GM12875 (cell line): ENCODE data around the gene ZNF320.
"Not testable (repeated sequence)": the region's sequence is repeated elsewhere in the genome, so short reads cannot be mapped to it uniquely, and the experiment has no call there.

Source experiments
- H3K4me3 ChIP-seq: one replicate; pipeline ENCODE4 v1.5.1; 2011; ENCODE audit warnings: low read depth, low read length, control low read depth
- TF ChIP-seq, protein P1 (sequence below): IDR thresholded peaks from 2 replicates; pipeline ENCODE4 v1.5.1; 2011; ENCODE audit warnings: low read depth, mild to moderate bottlenecking, control low read depth, inconsistent platforms, low read length, moderate library complexity, borderline replicate concordance; ENCODE audit not compliant: insufficient read depth

Gene ZNF320

DNA sequence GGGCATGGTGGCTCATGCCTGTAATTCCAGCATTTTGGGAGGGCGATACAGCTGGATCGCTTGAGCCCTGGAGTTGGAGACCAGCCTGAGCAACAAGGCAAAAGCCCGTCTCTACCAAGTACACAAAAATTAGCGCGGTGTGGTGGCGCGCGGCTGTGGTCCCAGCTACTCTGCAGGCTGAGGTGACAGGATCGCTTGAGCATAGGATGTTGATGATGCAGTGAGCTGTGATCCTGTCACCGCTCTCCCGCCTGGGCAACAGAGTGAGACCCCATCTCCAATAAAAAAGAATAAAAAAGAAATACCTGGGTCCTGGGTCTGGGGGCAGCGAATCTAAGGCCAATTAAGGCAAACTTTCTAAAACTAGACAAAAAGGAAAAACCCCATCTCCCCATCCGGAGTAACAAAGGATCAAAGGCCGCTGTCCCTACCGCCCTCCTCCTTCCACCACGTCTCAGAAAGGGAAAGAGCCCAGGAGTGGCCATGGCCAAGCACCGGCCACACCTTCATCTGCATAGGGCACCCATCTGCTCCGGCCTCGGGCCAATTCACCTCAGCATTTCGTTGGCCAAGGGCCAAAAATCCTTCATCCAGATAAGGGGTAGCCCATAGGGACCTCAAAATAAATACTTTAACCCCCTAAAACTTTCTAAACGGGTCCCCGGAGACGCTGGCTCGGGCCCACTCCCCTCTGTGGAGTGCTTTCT lies 851 bp downstream of the ZNF320 start:
- peak overlapping the region; percentile 75 for H3K4me3 ChIP-seq
- TF ChIP-seq, protein P1, sequence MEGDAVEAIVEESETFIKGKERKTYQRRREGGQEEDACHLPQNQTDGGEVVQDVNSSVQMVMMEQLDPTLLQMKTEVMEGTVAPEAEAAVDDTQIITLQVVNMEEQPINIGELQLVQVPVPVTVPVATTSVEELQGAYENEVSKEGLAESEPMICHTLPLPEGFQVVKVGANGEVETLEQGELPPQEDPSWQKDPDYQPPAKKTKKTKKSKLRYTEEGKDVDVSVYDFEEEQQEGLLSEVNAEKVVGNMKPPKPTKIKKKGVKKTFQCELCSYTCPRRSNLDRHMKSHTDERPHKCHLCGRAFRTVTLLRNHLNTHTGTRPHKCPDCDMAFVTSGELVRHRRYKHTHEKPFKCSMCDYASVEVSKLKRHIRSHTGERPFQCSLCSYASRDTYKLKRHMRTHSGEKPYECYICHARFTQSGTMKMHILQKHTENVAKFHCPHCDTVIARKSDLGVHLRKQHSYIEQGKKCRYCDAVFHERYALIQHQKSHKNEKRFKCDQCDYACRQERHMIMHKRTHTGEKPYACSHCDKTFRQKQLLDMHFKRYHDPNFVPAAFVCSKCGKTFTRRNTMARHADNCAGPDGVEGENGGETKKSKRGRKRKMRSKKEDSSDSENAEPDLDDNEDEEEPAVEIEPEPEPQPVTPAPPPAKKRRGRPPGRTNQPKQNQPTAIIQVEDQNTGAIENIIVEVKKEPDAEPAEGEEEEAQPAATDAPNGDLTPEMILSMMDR = no peak

DNA sequence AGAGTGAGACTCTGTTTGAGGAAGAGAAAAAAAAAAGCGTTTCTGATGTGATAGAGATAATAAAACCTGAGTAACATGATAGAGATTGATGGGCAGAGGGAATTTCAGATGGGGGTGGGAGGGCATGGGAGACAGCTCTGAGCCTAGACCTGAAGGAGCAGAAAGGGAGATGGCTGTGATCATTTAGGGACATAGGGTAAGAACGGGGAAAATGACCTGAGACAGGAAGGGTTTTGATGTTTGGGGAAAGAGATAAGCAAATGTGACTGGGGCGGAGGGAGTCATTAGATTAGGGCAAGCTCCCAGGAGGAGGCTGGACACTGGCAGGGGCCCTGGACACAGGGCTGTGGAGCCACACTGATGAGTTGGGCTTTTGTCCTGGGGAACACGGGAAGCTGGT lies 6.1 kb downstream of the ZNF320 start:
- H3K4me3 ChIP-seq = no peak overlapping the region
- TF ChIP-seq, protein P1 = no peak

GRCh38 chr19:52889931-52890330 lies 7.5 kb downstream of the ZNF320 start:
- TF ChIP-seq, protein P1 = no peak
- no peak overlapping the region for H3K4me3 ChIP-seq

- TF ChIP-seq, protein P1 = no peak
- no peak overlapping the region for H3K4me3 ChIP-seq
These were observed 8.4 kb downstream of the ZNF320 start for GRCh38 chr19:52889076-52889475.

- TF ChIP-seq, protein P1 = no peak
- no peak overlapping the region for H3K4me3 ChIP-seq
These were observed 16.5 kb downstream of the ZNF320 start for GRCh38 chr19:52880895-52881389.

DNA sequence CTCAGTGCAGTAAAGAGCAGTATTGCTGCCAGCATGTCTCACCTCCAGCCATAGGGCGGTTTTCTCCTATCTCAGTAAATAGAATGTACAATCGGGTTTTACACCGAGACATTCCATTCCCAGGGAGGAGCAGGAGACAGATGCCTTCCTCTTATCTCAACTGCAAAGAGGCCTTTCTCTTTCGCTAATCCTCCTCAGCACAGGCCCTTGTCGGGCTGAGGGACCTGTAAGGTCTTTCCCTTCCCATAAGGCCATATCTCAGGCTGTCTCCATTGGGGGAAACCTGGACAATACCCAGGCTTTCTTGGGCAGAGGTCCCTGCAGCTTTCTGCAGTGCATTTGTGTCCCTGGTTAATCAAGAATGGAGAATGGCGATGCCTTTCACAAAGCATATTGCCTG lies 24.4 kb downstream of the ZNF320 start:
- not testable (repeated sequence) for H3K4me3 ChIP-seq

DNA sequence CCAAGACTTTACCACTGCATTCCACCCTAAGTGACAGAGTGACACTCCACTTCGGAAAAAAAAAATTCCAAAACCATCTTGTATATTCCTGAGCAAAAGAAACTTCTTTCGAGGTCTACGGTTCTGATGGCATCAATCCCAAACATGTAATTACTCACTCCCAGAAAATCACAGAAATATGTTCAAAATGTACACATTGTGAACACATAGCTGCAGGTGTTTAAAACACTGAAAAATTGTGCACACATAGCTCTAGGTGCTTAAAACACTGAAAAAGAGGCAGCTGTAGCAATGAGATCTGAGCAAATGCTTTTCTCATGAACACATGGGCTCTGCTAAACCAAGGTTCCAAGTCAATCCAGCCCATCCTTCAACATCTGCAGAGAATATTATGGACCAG lies 26.0 kb downstream of the ZNF320 start:
- TF ChIP-seq, protein P1 = no peak
- H3K4me3 ChIP-seq = no peak overlapping the region

- not testable (repeated sequence) for H3K4me3 ChIP-seq
These were observed 29.4 kb downstream of the ZNF320 start for GRCh38 chr19:52868031-52868430.

- H3K4me3 ChIP-seq = peak within 1 kb of the TSS; percentile 62
These were observed 39.9 kb downstream of the ZNF320 start, which contains the start of gene ZNF468 for GRCh38 chr19:52857378-52858191. TSS of gene ZNF468 (minus strand) at chr19:52857619. CDS start at chr19:52854272, 3,347 bp downstream.

- H3K4me3 ChIP-seq = peak overlapping the region; percentile 62
These were observed 40.7 kb downstream of the ZNF320 start for GRCh38 chr19:52856540-52857377.
